GM12878 (cell line): Measurements from ENCODE around the gene SLC9A7. TPM values are rescaled to one million over a fixed set of nuclear protein-coding genes. Genes with fewer than 3 reads are reported as not detected.

Experiments
- CBX3 ChIP-seq: fragments of 200-600 bp; sonication (generic); IDR thresholded peaks from 2 replicates; pipeline ENCODE4 v1.6.1; 2016; ENCODE audit warnings: low read depth, borderline replicate concordance
- FOXM1 ChIP-seq: IDR thresholded peaks from 2 replicates; pipeline ENCODE4 v1.6.1; 2012; ENCODE audit warnings: low read depth, mild to moderate bottlenecking, inconsistent platforms, low read length, moderate library complexity
- HDAC6 ChIP-seq: fragments of 200-600 bp; sonication (generic); IDR thresholded peaks from one replicate; pipeline ENCODE4 v1.8.0; 2017; ENCODE audit warnings: antibody characterized with exemption; ENCODE audit not compliant: unreplicated experiment
- MEF2A ChIP-seq: IDR thresholded peaks from 2 replicates; pipeline ENCODE4 v1.6.1; 2011; ENCODE audit warnings: low read depth, mild to moderate bottlenecking, low read length, moderate library complexity; ENCODE audit not compliant: insufficient read depth
- NFXL1 ChIP-seq: fragments of 450-650 bp; IDR thresholded peaks from 2 replicates; pipeline ENCODE4 v1.6.1; 2017; ENCODE audit warnings: antibody characterized with exemption, mild to moderate bottlenecking, borderline replicate concordance
- POLR2A ChIP-seq: IDR thresholded peaks from 2 replicates; pipeline ENCODE4 v1.6.1; 2011; ENCODE audit warnings: low read depth, mild to moderate bottlenecking, low read length
- SREBF1 ChIP-seq: IDR thresholded peaks from 2 replicates; pipeline ENCODE4 v1.6.1; 2012; ENCODE audit warnings: mild to moderate bottlenecking, low read length
- polyA plus RNA-seq, 11 experiments: library from polyadenylated mRNA; depleted of rRNA in 4 of 11; unstranded in 6 of 11; stranded (reverse) in 5 of 11; fragments of >200 nt; fragmentation: Nextera tagmentation in 4 of 11; fragmentation: Illumina TruSeq in 1 of 11; extraction: Ambion mirVana in 4 of 11; extraction: Trizol in 1 of 11; gene quantifications; 1 replicate in 1 of 11; 2 replicates in 10 of 11; pipeline versions ENCODE4 v1.2.1 to v1.2.3, GENCODE V29; 2011 to 2016; ENCODE audit warnings: inconsistent platforms in 2 of 11, missing spikeins in 2 of 11, low read depth in 1 of 11
- total RNA-seq, 4 experiments: library from RNA; depleted of rRNA in 3 of 4; stranded (reverse); fragments of >200 nt in 3 of 4; fragmentation: Illumina TruSeq in 1 of 4; extraction: Trizol in 1 of 4; gene quantifications; 2 replicates each; pipeline versions ENCODE4 v1.2.1 to v1.2.3, GENCODE V29; 2013 to 2021
- TF ChIP-seq, protein P1 (sequence below): IDR thresholded peaks from 2 replicates; pipeline ENCODE4 v1.6.1; 2012; ENCODE audit warnings: improper control_type of control experiment, low read depth, low read length; ENCODE audit not compliant: insufficient replicate concordance
- TF ChIP-seq, protein P2 (sequence below): IDR thresholded peaks from 2 replicates; pipeline ENCODE4 v1.6.1; 2012; ENCODE audit warnings: low read depth, low read length, improper control_type of control experiment
- TF ChIP-seq, protein P3 (sequence below): IDR thresholded peaks from 2 replicates; pipeline ENCODE4 v1.6.1; 2012; ENCODE audit warnings: mild to moderate bottlenecking, low read depth, low read length
- TF ChIP-seq, protein P4 (sequence below): fragments of 450-650 bp; IDR thresholded peaks from 2 replicates; pipeline ENCODE4 v1.6.1; 2017; ENCODE audit warnings: mild to moderate bottlenecking
- TF ChIP-seq, protein P5 (sequence below): fragments of 450-650 bp; IDR thresholded peaks from 2 replicates; pipeline ENCODE4 v1.6.1; 2017; ENCODE audit warnings: mild to moderate bottlenecking, moderate library complexity

Gene SLC9A7
- total and polyA plus RNA-seq, 10 of the 15 experiments (the other 5 are each of a cell fraction or from before 2014, with no cell fraction given): 5.0 to 62.8 (median 30.5) TPM

DNA sequence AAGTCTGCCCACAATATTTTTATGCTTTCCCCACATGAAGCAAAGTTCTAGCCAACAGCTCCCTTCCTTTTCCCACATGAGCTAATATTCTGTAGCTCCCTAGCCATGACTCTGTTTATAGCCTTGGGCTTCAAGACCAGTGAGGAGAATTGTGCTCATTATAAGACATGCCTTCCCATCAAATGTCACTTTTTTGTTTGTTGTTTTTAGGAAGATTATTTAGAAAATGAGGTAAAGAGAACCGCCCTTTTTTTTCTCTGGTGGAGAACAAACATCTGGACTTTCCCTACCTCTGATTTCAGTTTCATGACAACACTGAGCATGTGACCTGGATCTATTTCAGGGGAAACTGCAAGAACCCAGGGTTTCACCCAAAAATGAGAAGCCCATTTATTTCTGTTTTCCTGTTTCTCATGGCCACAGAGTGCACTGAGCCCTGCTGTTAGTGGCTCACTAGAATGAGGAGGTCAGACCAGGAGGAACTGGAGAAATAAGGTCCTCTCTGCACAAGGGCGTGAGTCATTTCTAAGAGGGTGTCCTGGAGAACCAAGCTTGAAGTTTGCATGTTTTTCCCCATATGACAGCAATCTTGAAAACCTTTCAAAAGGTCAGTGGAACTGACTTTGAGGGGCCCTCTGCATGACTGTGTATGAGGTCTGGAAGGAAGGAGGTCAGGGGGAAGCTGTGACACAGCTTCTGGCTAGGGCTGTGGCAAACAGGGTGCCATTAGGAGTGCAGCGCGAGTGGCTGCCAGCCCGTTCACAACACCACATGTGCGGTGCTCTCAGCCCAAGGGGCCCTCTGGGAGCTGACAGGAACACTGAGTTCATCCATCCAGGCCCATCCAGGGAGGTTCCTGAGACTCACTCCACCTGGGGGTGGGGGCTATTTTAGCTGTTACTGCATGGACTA lies 130.2 kb downstream of the SLC9A7 start (continued):
- TF ChIP-seq, protein P1, sequence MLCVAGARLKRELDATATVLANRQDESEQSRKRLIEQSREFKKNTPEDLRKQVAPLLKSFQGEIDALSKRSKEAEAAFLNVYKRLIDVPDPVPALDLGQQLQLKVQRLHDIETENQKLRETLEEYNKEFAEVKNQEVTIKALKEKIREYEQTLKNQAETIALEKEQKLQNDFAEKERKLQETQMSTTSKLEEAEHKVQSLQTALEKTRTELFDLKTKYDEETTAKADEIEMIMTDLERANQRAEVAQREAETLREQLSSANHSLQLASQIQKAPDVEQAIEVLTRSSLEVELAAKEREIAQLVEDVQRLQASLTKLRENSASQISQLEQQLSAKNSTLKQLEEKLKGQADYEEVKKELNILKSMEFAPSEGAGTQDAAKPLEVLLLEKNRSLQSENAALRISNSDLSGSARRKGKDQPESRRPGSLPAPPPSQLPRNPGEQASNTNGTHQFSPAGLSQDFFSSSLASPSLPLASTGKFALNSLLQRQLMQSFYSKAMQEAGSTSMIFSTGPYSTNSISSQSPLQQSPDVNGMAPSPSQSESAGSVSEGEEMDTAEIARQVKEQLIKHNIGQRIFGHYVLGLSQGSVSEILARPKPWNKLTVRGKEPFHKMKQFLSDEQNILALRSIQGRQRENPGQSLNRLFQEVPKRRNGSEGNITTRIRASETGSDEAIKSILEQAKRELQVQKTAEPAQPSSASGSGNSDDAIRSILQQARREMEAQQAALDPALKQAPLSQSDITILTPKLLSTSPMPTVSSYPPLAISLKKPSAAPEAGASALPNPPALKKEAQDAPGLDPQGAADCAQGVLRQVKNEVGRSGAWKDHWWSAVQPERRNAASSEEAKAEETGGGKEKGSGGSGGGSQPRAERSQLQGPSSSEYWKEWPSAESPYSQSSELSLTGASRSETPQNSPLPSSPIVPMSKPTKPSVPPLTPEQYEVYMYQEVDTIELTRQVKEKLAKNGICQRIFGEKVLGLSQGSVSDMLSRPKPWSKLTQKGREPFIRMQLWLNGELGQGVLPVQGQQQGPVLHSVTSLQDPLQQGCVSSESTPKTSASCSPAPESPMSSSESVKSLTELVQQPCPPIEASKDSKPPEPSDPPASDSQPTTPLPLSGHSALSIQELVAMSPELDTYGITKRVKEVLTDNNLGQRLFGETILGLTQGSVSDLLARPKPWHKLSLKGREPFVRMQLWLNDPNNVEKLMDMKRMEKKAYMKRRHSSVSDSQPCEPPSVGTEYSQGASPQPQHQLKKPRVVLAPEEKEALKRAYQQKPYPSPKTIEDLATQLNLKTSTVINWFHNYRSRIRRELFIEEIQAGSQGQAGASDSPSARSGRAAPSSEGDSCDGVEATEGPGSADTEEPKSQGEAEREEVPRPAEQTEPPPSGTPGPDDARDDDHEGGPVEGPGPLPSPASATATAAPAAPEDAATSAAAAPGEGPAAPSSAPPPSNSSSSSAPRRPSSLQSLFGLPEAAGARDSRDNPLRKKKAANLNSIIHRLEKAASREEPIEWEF: no peak
- TF ChIP-seq HDAC6 (no peak), CBX3 (no peak), POLR2A (peak; percentile 52; the same call in 1 of the 2 replicates), SREBF1 (no peak), FOXM1 (peak; percentile 86; the same call in 1 of the 2 replicates), NFXL1 (no peak), MEF2A (peak; percentile 77)
- TF ChIP-seq, protein P2, sequence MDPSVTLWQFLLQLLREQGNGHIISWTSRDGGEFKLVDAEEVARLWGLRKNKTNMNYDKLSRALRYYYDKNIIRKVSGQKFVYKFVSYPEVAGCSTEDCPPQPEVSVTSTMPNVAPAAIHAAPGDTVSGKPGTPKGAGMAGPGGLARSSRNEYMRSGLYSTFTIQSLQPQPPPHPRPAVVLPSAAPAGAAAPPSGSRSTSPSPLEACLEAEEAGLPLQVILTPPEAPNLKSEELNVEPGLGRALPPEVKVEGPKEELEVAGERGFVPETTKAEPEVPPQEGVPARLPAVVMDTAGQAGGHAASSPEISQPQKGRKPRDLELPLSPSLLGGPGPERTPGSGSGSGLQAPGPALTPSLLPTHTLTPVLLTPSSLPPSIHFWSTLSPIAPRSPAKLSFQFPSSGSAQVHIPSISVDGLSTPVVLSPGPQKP: no peak
- TF ChIP-seq, protein P3, sequence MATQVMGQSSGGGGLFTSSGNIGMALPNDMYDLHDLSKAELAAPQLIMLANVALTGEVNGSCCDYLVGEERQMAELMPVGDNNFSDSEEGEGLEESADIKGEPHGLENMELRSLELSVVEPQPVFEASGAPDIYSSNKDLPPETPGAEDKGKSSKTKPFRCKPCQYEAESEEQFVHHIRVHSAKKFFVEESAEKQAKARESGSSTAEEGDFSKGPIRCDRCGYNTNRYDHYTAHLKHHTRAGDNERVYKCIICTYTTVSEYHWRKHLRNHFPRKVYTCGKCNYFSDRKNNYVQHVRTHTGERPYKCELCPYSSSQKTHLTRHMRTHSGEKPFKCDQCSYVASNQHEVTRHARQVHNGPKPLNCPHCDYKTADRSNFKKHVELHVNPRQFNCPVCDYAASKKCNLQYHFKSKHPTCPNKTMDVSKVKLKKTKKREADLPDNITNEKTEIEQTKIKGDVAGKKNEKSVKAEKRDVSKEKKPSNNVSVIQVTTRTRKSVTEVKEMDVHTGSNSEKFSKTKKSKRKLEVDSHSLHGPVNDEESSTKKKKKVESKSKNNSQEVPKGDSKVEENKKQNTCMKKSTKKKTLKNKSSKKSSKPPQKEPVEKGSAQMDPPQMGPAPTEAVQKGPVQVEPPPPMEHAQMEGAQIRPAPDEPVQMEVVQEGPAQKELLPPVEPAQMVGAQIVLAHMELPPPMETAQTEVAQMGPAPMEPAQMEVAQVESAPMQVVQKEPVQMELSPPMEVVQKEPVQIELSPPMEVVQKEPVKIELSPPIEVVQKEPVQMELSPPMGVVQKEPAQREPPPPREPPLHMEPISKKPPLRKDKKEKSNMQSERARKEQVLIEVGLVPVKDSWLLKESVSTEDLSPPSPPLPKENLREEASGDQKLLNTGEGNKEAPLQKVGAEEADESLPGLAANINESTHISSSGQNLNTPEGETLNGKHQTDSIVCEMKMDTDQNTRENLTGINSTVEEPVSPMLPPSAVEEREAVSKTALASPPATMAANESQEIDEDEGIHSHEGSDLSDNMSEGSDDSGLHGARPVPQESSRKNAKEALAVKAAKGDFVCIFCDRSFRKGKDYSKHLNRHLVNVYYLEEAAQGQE: no peak
- TF ChIP-seq, protein P4, sequence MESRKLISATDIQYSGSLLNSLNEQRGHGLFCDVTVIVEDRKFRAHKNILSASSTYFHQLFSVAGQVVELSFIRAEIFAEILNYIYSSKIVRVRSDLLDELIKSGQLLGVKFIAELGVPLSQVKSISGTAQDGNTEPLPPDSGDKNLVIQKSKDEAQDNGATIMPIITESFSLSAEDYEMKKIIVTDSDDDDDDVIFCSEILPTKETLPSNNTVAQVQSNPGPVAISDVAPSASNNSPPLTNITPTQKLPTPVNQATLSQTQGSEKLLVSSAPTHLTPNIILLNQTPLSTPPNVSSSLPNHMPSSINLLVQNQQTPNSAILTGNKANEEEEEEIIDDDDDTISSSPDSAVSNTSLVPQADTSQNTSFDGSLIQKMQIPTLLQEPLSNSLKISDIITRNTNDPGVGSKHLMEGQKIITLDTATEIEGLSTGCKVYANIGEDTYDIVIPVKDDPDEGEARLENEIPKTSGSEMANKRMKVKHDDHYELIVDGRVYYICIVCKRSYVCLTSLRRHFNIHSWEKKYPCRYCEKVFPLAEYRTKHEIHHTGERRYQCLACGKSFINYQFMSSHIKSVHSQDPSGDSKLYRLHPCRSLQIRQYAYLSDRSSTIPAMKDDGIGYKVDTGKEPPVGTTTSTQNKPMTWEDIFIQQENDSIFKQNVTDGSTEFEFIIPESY: no peak
- TF ChIP-seq, protein P5, sequence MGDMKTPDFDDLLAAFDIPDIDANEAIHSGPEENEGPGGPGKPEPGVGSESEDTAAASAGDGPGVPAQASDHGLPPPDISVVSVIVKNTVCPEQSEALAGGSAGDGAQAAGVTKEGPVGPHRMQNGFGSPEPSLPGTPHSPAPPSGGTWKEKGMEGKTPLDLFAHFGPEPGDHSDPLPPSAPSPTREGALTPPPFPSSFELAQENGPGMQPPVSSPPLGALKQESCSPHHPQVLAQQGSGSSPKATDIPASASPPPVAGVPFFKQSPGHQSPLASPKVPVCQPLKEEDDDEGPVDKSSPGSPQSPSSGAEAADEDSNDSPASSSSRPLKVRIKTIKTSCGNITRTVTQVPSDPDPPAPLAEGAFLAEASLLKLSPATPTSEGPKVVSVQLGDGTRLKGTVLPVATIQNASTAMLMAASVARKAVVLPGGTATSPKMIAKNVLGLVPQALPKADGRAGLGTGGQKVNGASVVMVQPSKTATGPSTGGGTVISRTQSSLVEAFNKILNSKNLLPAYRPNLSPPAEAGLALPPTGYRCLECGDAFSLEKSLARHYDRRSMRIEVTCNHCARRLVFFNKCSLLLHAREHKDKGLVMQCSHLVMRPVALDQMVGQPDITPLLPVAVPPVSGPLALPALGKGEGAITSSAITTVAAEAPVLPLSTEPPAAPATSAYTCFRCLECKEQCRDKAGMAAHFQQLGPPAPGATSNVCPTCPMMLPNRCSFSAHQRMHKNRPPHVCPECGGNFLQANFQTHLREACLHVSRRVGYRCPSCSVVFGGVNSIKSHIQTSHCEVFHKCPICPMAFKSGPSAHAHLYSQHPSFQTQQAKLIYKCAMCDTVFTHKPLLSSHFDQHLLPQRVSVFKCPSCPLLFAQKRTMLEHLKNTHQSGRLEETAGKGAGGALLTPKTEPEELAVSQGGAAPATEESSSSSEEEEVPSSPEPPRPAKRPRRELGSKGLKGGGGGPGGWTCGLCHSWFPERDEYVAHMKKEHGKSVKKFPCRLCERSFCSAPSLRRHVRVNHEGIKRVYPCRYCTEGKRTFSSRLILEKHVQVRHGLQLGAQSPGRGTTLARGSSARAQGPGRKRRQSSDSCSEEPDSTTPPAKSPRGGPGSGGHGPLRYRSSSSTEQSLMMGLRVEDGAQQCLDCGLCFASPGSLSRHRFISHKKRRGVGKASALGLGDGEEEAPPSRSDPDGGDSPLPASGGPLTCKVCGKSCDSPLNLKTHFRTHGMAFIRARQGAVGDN: no peak; the same call in 1 of the 2 replicates
